Sigmoid colon (tissue), 7 donors: Measurements from ENCODE around the gene DPM2. TPM values are rescaled to one million over a fixed set of nuclear protein-coding genes. Genes with fewer than 3 reads are reported as not detected.

Experiments
- DNase-seq: peaks from one replicate; pipeline ENCODE4 v3.0.0-alpha.2; 2019
- H3K27ac ChIP-seq, 4 donors: fragments of 200-600 bp; sonication (generic); one replicate each; pipeline ENCODE4 v1.5.1; 2016 to 2019; ENCODE audit warnings: mild to moderate bottlenecking in 1 of 4
- H3K27me3 ChIP-seq, 3 donors: fragments of 200-600 bp; sonication (generic); one replicate each; pipeline ENCODE4 v1.5.1; 2019; ENCODE audit warnings: mild to moderate bottlenecking in 1 of 3
- H3K36me3 ChIP-seq, 4 donors: fragments of 200-600 bp; sonication (generic); one replicate each; pipeline ENCODE4 v1.5.1; 2016 to 2019
- H3K4me1 ChIP-seq, 4 donors: fragments of 200-600 bp; sonication (generic); one replicate each; pipeline ENCODE4 v1.5.1; 2017 to 2019
- H3K4me3 ChIP-seq, 4 donors: fragments of 200-600 bp; sonication (generic); one replicate each; pipeline ENCODE4 v1.5.1; 2017 to 2019; ENCODE audit warnings: mild to moderate bottlenecking in 2 of 4, moderate library complexity in 1 of 4
- H3K9me3 ChIP-seq, 4 donors: fragments of 200-600 bp in 3 of 4; sonication (generic) in 3 of 4; one replicate each; pipeline versions ENCODE4 v1.5.1 to v1.6.1; 2013 to 2019
- CTCF ChIP-seq, 4 experiments: fragments of 450-650 bp in 3 of 4; fragments of 200-600 bp in 1 of 4; IDR thresholded peaks; one replicate each; pipeline ENCODE4 v1.5.1; 2016 to 2019; ENCODE audit warnings: antibody characterized with exemption in 4 of 4, mild to moderate bottlenecking in 3 of 4, moderate library complexity in 2 of 4
- EP300 ChIP-seq, 4 donors: sonication (generic); formaldehyde crosslinking; IDR thresholded peaks; one replicate each; pipeline ENCODE4 v1.6.1; 2017; ENCODE audit warnings: antibody characterized with exemption in 4 of 4
- POLR2A ChIP-seq, 2 donors: fragments of 450-650 bp; IDR thresholded peaks; one replicate each; pipeline ENCODE4 v1.6.1; 2016; ENCODE audit warnings: antibody characterized with exemption in 2 of 2, mild to moderate bottlenecking in 2 of 2, moderate library complexity in 2 of 2
- POLR2AphosphoS5 ChIP-seq, 4 donors: sonication (generic); formaldehyde crosslinking; IDR thresholded peaks; one replicate each; pipeline ENCODE4 v1.6.1; 2017; ENCODE audit warnings: antibody characterized with exemption in 4 of 4
- WGBS, 2 donors: extraction: QIAGEN DNeasy Blood & Tissue Kit; methylation state at CpG; one replicate each; pipeline ENCODE4 v1.1.7; 2013; 5-methylcytosine and 5-hydroxymethylcytosine counted together
- intact Hi-C: fragments of 100-400 bp; cut with DNase I; formaldehyde crosslinking; loops from one replicate; pipeline ENCODE4 v1.15.1; 2023
- polyA plus RNA-seq, 3 donors: library from polyadenylated mRNA; stranded (reverse); fragments of 200-250 nt; gene quantifications; one replicate each; pipeline ENCODE4 v1.2.3, GENCODE V29; 2013
- total RNA-seq, 4 donors: library from RNA; depleted of rRNA; stranded (reverse); fragments of >200 nt; gene quantifications; one replicate each; pipeline ENCODE4 v1.1.0, GENCODE V29; 2016
- donor health status: healthy with polysubstance abuse.
- donor health status: Bipolar disorder and iron deficiency.
- donor health status: healthy.

DPM2 gene
- total and polyA plus RNA-seq, 7 donors = 6.0 to 41.9 (median 11.9) TPM

DNA sequence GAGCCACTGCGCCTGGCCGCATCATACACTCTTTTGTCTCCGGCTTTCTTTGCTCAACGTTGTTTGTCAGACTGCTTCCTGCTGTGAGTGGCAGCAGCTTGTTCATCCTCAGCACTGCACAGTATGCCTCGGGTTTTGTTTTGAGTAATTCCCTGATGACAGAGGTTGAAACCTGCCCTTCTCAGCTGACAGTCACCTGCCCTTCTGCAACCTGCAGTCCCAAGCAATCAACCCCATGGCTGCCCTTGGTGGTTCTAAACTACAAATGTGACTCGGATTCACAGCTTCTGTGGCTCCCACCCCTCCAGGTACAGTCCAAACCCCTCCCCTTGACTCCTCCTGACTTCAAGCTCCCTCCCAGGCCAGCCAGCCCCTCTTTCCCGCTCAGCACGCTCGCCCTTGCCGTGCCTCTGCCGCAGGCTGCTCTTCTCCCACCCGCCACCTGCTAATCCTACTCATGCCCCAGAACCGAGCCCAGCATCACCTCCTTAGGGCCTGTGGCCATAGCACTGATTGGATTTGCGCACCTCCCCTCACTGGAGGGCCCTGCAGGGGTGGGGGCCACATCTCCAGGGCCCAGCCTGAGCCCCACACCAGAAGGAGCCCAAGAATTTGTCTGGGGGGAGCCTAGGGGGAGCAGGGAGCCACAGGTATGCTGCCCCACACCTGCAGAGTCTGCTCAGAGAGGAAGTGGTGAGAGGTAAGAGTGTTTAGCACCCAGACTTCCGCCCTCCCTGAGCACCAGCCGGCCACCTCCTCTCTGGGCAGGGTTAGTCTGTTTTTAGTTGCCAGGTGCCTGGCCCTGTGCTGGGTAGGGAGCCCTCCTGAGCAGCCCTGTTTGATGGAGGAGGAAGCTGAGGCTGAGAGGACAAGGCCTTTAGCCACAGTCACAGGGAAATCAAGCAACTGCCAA, 33.0 kb upstream of the DPM2 start:
- H3K36me3 ChIP-seq = no peaks in the 10 kb centered on the region
- H3K4me1 ChIP-seq = peaks cover 0 to 100% (median 100%) of the 10 kb centered on the region in 4 donors
- DNase-seq = peak; percentile 62
- H3K4me3 ChIP-seq = no peak overlapping the region
- H3K9me3 ChIP-seq = no peaks in the 10 kb centered on the region
- intact Hi-C loops = no loop called here
- no peaks in the 10 kb centered on the region for H3K27me3 ChIP-seq
- 47 to 51% methylated on average over 16 of the region's 16 CpGs for WGBS, 2 donors
- TF ChIP-seq CTCF (IDR thresholded peaks at IDR 0.05) (no peak), POLR2AphosphoS5 (IDR thresholded peaks at IDR 0.05) (no peak), EP300 (IDR thresholded peaks at IDR 0.05) (no peak), POLR2A (IDR thresholded peaks at IDR 0.05) (no peak)
- H3K27ac ChIP-seq = peak overlapping the region; percentile 94 to 99 (median 96)

GRCh38 chr9:127968700-127969383, 31.2 kb upstream of the DPM2 start:
- Histone ChIP-seq H3K36me3 (no peaks in the 10 kb centered on the region), H3K27me3 (no peaks in the 10 kb centered on the region), H3K27ac (peak overlapping the region; percentile 94 to 99 (median 96)), H3K4me3 (peak overlapping the region in 1 of 4 donors; percentile 8), H3K9me3 (no peaks in the 10 kb centered on the region), H3K4me1 (peaks cover 0 to 100% (median 99%) of the 10 kb centered on the region in 4 donors)
- 46 to 62% methylated on average over 10 of the region's 10 CpGs for WGBS, 2 donors
- TF ChIP-seq CTCF (IDR thresholded peaks at IDR 0.05) (no peak), POLR2AphosphoS5 (IDR thresholded peaks at IDR 0.05) (peak; percentile 68 to 90 (median 80)), EP300 (IDR thresholded peaks at IDR 0.05) (peak in 2 of 4 donors; percentile 42 to 61), POLR2A (IDR thresholded peaks at IDR 0.05) (peak in 1 of 2 donors; percentile 31)
- DNase-seq = peak; percentile 93
- intact Hi-C loops = loop anchor here (2.0 kb wide), 1 partner anchor 130 kb away; no protein-coding TSS in a partner anchor

DNA sequence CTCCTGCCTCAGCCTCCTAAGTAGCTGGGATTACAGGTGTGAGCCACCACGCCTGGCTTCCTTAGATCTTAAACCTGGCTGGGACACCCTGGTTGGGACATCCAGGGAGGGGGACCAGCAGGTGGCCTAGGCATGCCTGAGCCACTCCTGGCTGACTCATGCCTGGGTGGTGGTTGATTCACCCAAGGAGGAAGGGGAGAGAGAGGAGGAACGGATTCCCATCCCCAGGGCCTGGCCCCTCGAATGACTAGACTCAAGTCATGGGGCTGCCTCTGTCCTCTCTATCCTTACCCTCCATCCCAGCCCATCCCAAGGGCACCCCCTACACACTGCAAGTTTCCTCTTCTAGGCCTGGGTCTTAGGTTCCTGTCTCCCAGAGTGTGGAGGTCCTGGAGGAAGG, 30.4 kb upstream of the DPM2 start:
- intact Hi-C loops = loop anchor here (2.0 kb wide), 1 partner anchor 131 kb away; no protein-coding TSS in a partner anchor
- Histone ChIP-seq H3K36me3 (no peaks in the 10 kb centered on the region), H3K9me3 (no peaks in the 10 kb centered on the region), H3K27me3 (no peaks in the 10 kb centered on the region), H3K4me3 (no peak overlapping the region), H3K27ac (peak overlapping the region; percentile 94 to 99 (median 96)), H3K4me1 (peaks cover 0 to 100% (median 99%) of the 10 kb centered on the region in 4 donors)
- TF ChIP-seq POLR2AphosphoS5 (IDR thresholded peaks at IDR 0.05) = peak in 1 of 4 donors; percentile 5
- TF ChIP-seq EP300 (IDR thresholded peaks at IDR 0.05) = no peak
- WGBS, 2 donors = 13 to 48% methylated on average over 3 of the region's 3 CpGs
- DNase-seq = peak; percentile 70

- Histone ChIP-seq H3K27ac (peak overlapping the region; percentile 94 to 99 (median 96)), H3K9me3 (no peaks in the 10 kb centered on the region), H3K4me3 (no peak overlapping the region), H3K36me3 (no peaks in the 10 kb centered on the region), H3K4me1 (peaks cover 0 to 100% (median 99%) of the 10 kb centered on the region in 4 donors), H3K27me3 (no peaks in the 10 kb centered on the region)
- intact Hi-C loops = no loop called here
- no peak for TF ChIP-seq EP300 (IDR thresholded peaks at IDR 0.05)
- peak; percentile 73 for DNase-seq
- 59 to 61% methylated on average over 9 of the region's 9 CpGs for WGBS, 2 donors
Observed at GRCh38 chr9:127967151-127967809, 29.6 kb upstream of the DPM2 start.

GRCh38 chr9:127966416-127967150, 28.9 kb upstream of the DPM2 start:
- H3K4me3 ChIP-seq = no peak overlapping the region
- TF ChIP-seq POLR2A (IDR thresholded peaks at IDR 0.05) = no peak
- no peak for TF ChIP-seq POLR2AphosphoS5 (IDR thresholded peaks at IDR 0.05)
- TF ChIP-seq EP300 (IDR thresholded peaks at IDR 0.05) = no peak
- no peak for TF ChIP-seq CTCF (IDR thresholded peaks at IDR 0.05)
- peaks cover 0 to 100% (median 99%) of the 10 kb centered on the region in 4 donors for H3K4me1 ChIP-seq
- H3K27ac ChIP-seq = peak overlapping the region; percentile 94 to 99 (median 96)
- no peaks in the 10 kb centered on the region for H3K9me3 ChIP-seq
- H3K36me3 ChIP-seq = no peaks in the 10 kb centered on the region
- H3K27me3 ChIP-seq = no peaks in the 10 kb centered on the region
- intact Hi-C loops = no loop called here
- peak; percentile 74 for DNase-seq
- WGBS, 2 donors = 27 to 40% methylated on average over 8 of the region's 8 CpGs
